ENCODE results near the gene TAMALIN. TPM values are rescaled to one million over a fixed set of nuclear protein-coding genes. Genes with fewer than 3 reads are reported as not detected.
A peak's percentile ranks its signal among the peaks of the same experiment; 100 is the strongest.

TAMALIN gene
- total RNA-seq, 1 experiment from 2014 or later = 1.2 TPM

DNA sequence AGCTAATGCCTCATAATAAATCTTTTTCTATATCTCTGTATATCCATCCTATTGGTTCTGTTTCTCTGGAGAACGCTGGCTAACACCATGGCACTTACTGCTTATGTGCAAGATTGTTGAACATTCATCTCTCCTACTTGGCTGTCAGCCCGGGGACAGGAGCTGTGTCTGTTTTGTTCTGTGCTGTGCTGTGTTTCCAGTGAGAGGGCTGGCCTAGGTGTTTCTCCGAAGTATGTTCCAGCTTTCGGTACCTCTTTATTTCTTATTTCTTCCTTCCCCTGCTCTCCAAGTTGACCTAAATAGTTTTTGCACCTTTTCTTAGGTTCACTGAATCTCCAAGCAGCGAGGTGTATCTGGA, 25.7 kb downstream of the TAMALIN start:
- H3K36me3 Mint-ChIP-seq (ENCODE audit: insufficient read depth in 1 of 3, low read depth in 3 of 3) = peaks cover 0 to 2% (median 0%) of the 10 kb centered on the region in 3 experiments; a peak in 1 of 7 replicates
- H3K27ac Mint-ChIP-seq = peak overlapping the region; percentile 37 to 97 (median 96); a peak in 4 of 7 replicates
- Histone ChIP-seq H3K9ac (ENCODE audit: extremely low read depth, insufficient read length, low read length) (no peak overlapping the region), H3K4me1 (ENCODE audit: insufficient read depth, low read length) (peaks cover 2% of the 10 kb centered on the region; the same call in 1 of the 2 replicates), H4K20me1 (ENCODE audit: control insufficient read depth, insufficient read depth, insufficient read length) (no peaks in the 10 kb centered on the region), H3K18ac (ENCODE audit: insufficient read length, low read depth, low read length) (peak overlapping the region; percentile 55), H4K5ac (ENCODE audit: insufficient read length, low read depth, low read length) (no peak overlapping the region), H2BK120ac (ENCODE audit: low read depth, low read length, poor library complexity, severe bottlenecking) (no peak overlapping the region), H2AFZ (ENCODE audit: low read length) (no peak overlapping the region), H3K79me2 (ENCODE audit: insufficient read depth, low read length) (no peaks in the 10 kb centered on the region), H2BK20ac (ENCODE audit: low read depth, low read length, poor library complexity, severe bottlenecking) (no peak overlapping the region), H3K27me3 (ENCODE audit: insufficient read depth, low read length) (peaks cover 2% of the 10 kb centered on the region; the same call in 1 of the 2 replicates), H2BK15ac (ENCODE audit: low read depth, low read length) (no peak overlapping the region), H3K27ac (ENCODE audit: insufficient read length, low read depth, low read length) (no peak overlapping the region), H2BK12ac (ENCODE audit: insufficient read length, low read depth, low read length) (peak overlapping the region; percentile 13), H3K4me2 (ENCODE audit: insufficient read depth, insufficient read length, low read length) (peak overlapping the region; percentile 53), H3K14ac (ENCODE audit: insufficient read depth, low read length) (no peak overlapping the region; the same call in 1 of the 2 replicates), H2BK5ac (ENCODE audit: insufficient read length, low read length) (no peak overlapping the region), H3T11ph (ENCODE audit: low read length) (no peak overlapping the region), H3K23me2 (ENCODE audit: insufficient read length, low read depth, low read length, poor library complexity, severe bottlenecking) (peaks cover 6% of the 10 kb centered on the region), H4K91ac (ENCODE audit: insufficient read length, low read depth, low read length) (no peak overlapping the region), H3K79me1 (ENCODE audit: insufficient read depth, low read depth, low read length, poor library complexity, severe bottlenecking) (no peaks in the 10 kb centered on the region), H2AK5ac (ENCODE audit: insufficient read length, low read length) (no peak overlapping the region), H3K56ac (ENCODE audit: insufficient read length, low read depth, low read length) (no peak overlapping the region), H3K4ac (ENCODE audit: low read depth, low read length) (no peak overlapping the region), H3K23ac (ENCODE audit: insufficient read length, low read depth, low read length) (no peak overlapping the region), H4K8ac (replicated peaks; ENCODE audit: insufficient read length, low read depth, low read length) (no peak overlapping the region), H3K9me3 (ENCODE audit: control insufficient read depth, low read depth, low read length) (no peaks in the 10 kb centered on the region)
- TF ChIP-seq, protein P1, sequence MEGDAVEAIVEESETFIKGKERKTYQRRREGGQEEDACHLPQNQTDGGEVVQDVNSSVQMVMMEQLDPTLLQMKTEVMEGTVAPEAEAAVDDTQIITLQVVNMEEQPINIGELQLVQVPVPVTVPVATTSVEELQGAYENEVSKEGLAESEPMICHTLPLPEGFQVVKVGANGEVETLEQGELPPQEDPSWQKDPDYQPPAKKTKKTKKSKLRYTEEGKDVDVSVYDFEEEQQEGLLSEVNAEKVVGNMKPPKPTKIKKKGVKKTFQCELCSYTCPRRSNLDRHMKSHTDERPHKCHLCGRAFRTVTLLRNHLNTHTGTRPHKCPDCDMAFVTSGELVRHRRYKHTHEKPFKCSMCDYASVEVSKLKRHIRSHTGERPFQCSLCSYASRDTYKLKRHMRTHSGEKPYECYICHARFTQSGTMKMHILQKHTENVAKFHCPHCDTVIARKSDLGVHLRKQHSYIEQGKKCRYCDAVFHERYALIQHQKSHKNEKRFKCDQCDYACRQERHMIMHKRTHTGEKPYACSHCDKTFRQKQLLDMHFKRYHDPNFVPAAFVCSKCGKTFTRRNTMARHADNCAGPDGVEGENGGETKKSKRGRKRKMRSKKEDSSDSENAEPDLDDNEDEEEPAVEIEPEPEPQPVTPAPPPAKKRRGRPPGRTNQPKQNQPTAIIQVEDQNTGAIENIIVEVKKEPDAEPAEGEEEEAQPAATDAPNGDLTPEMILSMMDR (conservative IDR thresholded peaks at IDR 0.05) = no peak
- WGBS (ENCODE audit: extremely low coverage, insufficient read length, low lambda C conversion rate) = no CpG with 5 or more reads among the region's 5 CpGs
- no peaks in the 10 kb centered on the region for H3K9me3 Mint-ChIP-seq
- H3K27me3 Mint-ChIP-seq (ENCODE audit: low read depth) = peaks cover 45% of the 10 kb centered on the region
- DNase-seq = no peak
- H3K4me3 Mint-ChIP-seq = peak overlapping the region; percentile 54 to 75
- H3K4me1 Mint-ChIP-seq = peaks cover 26 to 37% of the 10 kb centered on the region in 2 experiments
